Stimulated activated CD4-positive, alpha-beta T cell treated with anti-CD3 and anti-CD28 coated beads, Interleukin-1b, Interleukin-23, amount 100 ng/mL, for 48 hours (primary cell): ENCODE results near the gene DCUN1D2.
"Not testable (repeated sequence)": the region's sequence is repeated elsewhere in the genome, so short reads cannot be mapped to it uniquely, and the experiment has no call there.

ENCODE experiments used
- DNase-seq: peaks from one replicate; pipeline ENCODE4 v3.0.0-alpha.2; 2020

The DCUN1D2 gene

DNA sequence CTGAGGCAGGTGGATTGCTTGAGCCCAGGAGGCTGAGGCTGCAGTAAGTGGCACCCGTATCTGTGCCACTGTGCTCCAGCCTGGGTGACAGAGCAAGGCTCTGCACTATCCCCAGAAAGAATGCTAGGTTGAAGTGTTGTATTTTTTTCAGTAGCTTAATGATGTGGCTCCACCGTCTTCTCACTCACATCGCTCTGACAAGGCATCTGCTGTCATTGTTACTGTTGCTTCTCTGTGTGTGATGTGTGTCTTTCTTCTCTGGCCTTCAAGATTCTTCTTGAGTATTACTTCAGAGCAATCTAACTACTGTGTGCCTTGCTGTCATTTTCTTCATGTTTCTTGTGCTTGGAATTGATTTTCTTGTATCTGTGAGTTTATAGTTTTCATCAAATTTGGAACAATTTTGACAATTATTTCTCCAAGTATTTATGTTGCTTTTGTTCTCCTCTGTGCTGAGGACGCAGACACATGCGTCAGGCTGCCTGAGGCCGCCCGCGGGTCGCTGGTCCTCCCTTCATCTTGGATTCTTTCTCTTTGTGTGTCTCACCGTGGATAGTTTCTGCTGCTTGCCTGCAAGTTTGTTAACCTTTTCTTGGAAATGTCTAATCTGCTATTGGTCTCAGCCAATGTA lies 48.0 kb downstream of the DCUN1D2 start:
- DNase-seq: no peak

DNA sequence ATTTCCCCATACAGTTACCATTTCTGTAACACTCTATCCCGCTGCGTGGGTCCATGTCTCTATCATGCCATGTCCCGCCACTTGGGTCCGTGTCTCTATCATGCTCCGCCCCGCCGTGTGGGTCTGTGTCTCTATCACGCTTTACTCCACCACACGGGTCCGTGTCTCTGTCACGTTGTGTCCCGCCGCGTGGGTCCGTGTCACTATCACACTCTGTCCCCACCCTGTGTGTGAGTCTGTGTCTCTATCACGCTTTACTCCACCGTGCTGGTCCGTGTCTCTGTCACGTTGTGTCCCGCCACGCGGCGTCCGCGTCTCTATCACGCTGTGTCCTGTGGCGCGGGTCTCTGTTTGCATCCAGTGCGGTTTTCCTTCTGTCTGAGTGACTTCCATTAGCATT lies 48.9 kb downstream of the DCUN1D2 start:
- DNase-seq: no peak

DNA sequence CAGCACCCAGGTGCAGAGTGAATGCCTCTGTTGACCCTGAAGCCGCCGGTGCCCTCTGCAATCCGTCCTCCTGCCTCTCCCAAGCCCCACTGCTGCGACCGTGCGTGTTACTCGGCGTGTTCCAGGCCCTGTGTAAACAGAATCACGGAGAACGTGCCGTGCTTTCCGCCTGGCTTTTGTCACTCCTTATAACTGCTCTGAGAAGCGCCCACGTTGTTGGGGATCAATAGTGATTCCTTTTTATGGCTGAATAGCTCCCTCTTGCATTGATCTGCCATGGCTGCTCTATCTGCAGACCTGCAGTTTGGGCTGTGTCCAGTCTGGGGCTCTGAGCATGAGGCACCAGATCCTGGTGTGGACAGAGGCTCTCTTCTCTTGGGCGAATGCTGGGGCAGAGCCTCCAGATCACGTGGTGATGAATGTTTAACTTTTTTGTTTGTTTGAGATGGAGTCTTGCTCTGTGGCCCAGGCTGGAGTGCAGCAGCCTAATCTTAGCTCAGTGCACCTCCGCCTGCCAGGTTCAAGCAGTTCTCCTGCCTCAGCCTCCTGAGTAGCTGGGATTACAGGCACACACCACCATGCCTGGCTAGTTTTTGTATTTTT lies 53.0 kb downstream of the DCUN1D2 start:
- no peak for DNase-seq

DNA sequence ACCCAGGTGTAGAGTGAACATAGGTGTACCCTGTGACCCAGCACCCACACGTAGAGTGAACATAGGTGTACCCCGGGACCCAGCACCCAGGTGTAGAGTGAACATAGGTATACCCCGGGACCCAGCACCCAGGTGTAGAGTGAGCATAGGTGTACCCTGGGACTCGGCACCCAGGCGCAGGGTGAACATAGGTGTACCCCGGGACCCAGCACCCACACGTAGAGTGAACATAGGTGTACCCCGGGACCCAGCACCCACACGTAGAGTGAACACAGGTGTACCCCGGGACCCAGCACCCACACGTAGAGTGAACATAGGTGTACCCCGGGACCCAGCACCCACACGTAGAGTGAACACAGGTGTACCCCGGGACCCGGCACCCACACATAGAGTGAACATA lies 53.6 kb downstream of the DCUN1D2 start:
- not testable (repeated sequence) for DNase-seq

DNA sequence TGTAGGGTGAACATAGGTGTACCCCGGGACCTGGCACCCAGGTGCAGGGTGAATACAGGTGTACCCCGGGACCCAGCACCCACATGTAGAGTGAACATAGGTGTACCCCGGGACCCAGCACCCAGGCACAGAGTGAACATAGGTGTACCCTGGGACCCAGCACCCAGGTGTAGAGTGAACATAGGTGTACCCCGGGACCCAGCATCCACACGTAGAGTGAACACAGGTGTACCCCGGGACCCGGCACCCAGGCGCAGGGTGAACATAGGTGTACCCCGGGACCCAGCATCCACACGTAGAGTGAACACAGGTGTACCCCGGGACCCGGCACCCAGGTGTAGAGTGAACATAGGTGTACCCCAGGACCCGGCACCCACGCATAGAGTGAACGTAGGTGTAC lies 54.6 kb downstream of the DCUN1D2 start:
- not testable (repeated sequence) for DNase-seq

GRCh38 chr13:113433391-113433916 lies 57.1 kb downstream of the DCUN1D2 start:
- DNase-seq: no peak

DNA sequence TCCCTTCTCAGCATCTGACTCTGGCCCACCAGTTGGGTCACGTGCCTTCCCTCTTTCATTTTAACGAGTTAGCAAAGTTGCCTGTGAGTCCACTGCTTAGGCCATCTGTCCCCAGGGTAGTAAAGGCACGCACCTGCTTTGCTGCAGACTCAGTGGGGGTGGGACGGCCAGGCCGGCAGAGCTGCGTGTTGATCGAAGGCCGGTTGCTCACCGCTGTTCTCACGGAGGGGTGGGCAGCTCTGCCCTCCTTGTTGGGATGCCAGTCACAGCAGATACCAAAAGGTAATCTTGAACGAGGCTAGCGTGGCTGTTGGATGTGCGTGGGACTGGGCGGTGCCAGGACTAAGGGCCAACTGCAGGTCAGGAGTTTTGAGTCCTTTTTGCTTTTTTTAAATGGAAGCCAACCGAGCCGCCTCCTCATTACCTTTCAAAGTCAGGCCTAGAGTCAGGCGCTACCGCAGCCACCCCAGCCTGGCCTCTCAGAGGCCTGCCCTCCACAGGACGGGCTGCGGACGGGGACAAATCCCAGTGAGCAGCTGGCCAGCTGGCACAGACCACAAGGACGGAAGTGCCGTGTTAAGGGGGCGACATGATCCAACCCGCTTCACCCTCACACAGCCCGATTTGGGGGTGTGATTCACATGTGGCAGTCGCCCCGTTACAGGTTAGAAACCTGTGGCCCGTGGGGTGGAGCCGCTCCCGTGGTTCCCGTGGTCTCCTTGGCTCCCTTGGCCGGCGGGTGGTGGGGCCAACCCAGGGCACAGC lies 57.8 kb downstream of the DCUN1D2 start:
- DNase-seq: no peak

- DNase-seq: no peak
Observed at GRCh38 chr13:113431171-113431570, 59.3 kb downstream of the DCUN1D2 start.

GRCh38 chr13:113430378-113431110 lies 60.0 kb downstream of the DCUN1D2 start:
- DNase-seq: no peak

- DNase-seq: no peak
Observed at GRCh38 chr13:113429608-113429985, 60.9 kb downstream of the DCUN1D2 start.

GRCh38 chr13:113428871-113429607 lies 61.5 kb downstream of the DCUN1D2 start:
- DNase-seq: no peak

DNA sequence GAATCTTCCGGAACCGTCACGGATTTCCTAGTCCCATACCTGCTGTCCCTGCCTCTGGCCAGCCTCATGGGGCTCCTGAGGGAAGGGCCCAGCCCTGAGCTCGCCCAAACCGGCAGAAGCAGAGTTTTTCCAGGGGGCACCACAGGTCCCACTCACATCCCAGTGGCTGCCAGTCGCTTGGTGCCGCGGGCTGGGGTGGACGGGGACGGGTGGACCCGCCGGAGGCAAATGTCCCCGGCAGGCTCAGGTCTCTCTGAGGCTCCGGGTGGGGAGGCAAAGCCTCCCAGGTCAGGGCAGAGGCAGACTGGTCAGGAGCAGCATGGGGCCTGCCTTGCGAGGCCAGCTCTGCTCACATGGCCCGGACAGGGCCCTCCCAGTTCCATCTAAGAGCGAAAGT lies 62.0 kb downstream of the DCUN1D2 start:
- no peak for DNase-seq

DNA sequence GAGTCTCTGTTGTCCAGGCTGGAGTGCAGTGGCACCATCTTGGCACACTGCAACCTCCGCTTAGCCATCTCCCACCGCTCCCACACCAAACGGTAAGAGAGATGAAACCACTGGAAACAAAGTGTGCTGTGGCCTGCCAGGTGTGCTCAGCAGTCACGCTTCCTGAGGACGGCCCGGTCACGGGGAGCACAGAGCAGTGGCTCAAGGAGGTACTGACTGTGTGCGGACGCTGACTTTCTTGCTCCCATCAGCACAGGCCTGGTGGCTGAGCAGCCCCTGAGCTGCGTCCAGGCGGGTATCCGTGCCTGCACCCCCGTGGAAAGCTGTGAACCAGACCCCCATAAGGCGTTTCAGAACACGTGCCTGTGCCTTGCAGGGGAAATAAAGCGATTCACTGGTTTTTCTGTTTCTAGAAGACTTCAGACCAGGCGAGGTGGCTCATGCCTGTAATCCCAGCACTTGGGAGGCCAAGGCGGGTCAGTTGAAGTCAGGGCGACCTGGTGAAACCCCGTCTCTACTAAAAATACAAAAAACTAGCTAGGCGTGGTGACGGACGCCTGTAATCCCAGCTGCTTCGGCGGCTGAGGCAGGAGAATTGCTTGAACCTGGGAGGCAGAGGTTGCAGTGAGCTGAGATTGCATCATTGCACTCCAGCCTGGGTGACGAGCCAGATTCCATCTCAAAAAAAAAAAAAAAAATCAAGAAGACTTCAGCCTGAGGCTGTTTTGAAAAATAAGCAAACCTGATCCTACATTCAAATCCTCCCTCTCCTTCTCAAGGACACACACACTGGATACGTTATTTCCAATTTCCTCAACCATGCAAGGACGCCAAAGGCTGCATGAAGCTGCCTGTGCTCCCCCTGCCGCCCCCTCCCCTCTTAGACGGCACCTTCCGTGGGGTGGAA lies 62.7 kb downstream of the DCUN1D2 start:
- no peak for DNase-seq

- no peak for DNase-seq
Observed at GRCh38 chr13:113426591-113426986, 63.9 kb downstream of the DCUN1D2 start.

DNA sequence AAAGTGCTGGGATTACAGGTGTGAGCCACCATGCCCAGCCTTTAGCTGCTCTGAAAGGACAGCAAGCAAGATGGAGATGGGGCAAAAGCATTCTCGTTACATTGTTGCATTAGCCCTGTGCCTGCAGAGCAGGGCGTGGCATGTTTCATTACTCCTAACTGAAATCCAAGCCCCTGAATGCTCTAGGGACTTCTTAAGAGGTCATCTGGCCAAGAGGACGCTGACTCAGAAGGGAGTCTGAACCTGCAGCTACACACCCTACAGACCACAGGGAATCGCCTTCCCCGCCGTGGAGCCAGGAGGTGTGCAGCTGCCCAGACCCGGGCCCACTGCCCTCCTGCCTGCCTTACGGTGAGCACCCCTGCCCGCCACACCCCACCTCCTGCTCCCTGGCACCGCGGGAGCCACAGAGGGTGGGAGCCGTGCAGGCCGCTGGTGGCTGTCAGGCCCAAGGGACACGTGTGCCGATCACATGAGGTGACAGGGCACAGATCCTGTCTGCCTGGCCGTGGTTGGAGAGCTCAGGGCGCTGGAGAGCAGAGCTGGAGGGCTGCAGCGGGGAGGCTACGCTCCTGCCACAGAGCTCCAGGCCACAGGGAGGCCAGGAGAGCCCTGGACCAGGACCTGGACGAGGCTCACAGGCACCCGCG lies 64.4 kb downstream of the DCUN1D2 start:
- no peak for DNase-seq

DNA sequence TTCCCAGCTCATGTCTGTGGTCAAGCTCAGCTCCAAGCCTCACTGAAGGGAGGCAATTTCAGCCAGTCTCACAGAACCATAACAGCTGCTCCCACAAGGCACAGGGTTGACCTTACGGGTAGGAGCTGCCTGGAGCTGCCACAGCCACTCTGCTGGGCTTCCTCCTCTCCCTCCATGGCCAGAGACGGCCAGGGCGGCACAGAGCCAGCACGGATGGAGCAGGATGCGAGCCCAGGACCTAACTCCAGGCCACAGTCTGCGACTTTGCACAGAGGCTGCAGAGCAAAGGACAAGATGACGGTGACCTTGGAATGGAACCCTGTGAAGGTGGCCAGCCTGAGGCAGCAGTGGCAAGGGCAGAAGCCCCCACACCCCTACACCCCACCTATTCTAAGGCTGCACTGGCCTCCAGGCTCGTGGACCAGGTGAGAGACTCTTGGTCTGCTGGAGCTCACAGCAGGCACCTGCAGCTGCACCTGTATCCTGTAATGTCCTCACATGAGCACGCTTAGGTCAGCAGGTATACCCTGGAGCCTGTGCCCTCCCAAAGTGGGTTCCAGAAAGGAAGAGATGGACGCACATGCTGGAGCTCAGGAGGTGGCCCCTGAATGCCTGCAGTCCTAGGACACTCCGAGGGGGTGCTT lies 66.9 kb downstream of the DCUN1D2 start:
- no peak for DNase-seq

DNA sequence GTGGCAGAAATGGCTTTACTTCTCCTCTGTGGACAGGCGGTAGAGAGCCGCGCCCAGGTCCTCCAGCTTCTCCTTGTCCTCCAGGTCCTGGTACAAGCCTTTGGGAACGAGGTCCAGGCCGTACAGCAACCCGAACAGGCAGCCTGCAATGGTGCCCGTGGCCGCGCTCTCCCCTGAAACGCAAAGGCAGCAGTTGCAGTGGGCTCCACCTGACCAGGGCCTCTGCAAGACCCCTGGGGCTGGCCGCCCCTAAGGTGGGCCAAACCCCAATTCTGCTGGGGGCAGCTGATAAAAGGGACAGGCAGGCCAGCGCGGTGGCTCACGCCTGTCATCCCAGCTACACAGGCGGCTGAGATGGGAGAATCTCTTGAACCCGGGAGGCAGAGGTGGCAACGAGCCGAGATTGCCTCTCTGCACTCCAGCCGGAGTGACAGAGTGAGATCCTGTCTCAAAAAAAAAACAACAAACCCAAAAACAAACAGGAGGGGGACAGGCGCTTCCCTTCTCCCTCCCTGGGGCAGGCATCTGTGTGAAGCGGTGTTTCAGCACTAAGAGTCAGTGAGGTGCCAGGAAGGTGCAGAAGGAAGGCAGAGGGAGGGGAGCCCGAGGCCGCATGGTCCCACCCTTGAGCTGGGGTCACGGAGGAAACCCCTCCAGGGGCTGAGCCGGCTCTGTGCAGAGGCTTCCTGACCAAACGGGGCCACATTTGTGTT lies 67.5 kb downstream of the DCUN1D2 start:
- no peak for DNase-seq

- no peak for DNase-seq
Observed at GRCh38 chr13:113421673-113422270, 68.7 kb downstream of the DCUN1D2 start.
